Upper lobe of left lung (tissue), 4 donors: ENCODE measurements around the gene OBSCN.

Source experiments
- EP300 ChIP-seq, 4 donors: sonication (generic); formaldehyde crosslinking; IDR thresholded peaks; one replicate each; pipeline ENCODE4 v1.5.1; 2017; ENCODE audit warnings: antibody characterized with exemption in 4 of 4, control low read depth in 2 of 4
- POLR2A ChIP-seq, 4 donors: fragments of 450-650 bp; IDR thresholded peaks; one replicate each; pipeline ENCODE4 v1.5.1; 2016 to 2017; ENCODE audit warnings: antibody characterized with exemption in 4 of 4, mild to moderate bottlenecking in 2 of 4
- POLR2AphosphoS5 ChIP-seq, 2 donors: sonication (generic); formaldehyde crosslinking; IDR thresholded peaks; one replicate each; pipeline ENCODE4 v1.5.1; 2017; ENCODE audit warnings: antibody characterized with exemption in 2 of 2
- TF ChIP-seq, protein P1 (sequence below), 6 experiments: fragments of 450-650 bp in 4 of 6; fragments of 200-600 bp in 2 of 6; sonication (generic) in 2 of 6; IDR thresholded peaks; one replicate each; pipeline ENCODE4 v1.5.1; 2016 to 2019; ENCODE audit warnings: antibody characterized with exemption in 6 of 6

DNA sequence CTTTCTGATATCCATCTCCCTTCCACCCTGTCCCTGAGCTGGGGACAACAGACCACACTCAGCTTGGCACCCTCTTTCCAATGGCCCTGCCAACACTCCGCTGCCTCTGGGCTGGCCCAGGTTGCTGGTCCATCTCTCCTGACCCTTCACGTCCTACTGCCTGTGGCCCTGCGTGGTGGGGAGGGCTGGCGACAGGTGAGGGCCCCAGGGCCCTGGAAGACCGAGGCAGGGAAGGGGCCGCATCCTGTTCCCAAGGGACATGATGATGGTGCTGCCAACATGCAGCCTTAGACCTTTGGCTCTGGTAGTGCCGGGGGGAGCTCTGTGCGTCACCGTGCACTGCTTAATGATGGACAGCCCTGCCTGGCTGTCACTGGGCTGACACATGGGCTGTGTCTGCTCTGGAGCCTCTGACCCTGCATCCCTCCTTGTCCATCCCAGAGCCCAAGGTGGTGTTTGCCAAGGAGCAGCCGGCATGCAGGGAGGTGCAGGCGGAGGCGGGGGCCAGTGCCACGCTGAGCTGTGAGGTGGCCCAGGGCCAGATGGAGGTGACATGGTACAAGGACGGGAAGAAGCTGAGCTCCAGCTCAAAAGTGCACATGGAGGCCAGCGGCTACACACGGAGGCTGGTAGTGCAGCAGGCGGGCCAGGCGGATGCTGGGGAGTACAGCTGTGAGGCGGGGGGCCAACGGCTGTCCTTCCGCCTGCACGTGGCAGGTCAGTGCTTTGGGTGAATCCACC, 65.2 kb downstream of the OBSCN start:
- TF ChIP-seq, protein P1, sequence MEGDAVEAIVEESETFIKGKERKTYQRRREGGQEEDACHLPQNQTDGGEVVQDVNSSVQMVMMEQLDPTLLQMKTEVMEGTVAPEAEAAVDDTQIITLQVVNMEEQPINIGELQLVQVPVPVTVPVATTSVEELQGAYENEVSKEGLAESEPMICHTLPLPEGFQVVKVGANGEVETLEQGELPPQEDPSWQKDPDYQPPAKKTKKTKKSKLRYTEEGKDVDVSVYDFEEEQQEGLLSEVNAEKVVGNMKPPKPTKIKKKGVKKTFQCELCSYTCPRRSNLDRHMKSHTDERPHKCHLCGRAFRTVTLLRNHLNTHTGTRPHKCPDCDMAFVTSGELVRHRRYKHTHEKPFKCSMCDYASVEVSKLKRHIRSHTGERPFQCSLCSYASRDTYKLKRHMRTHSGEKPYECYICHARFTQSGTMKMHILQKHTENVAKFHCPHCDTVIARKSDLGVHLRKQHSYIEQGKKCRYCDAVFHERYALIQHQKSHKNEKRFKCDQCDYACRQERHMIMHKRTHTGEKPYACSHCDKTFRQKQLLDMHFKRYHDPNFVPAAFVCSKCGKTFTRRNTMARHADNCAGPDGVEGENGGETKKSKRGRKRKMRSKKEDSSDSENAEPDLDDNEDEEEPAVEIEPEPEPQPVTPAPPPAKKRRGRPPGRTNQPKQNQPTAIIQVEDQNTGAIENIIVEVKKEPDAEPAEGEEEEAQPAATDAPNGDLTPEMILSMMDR (IDR thresholded peaks at IDR 0.05) = no peak
- TF ChIP-seq POLR2A (IDR thresholded peaks at IDR 0.05) = no peak
- TF ChIP-seq EP300 (IDR thresholded peaks at IDR 0.05) = no peak
- TF ChIP-seq POLR2AphosphoS5 (IDR thresholded peaks at IDR 0.05) = no peak
